Globus pallidus (tissue), 1 donor: Measurements from ENCODE around the gene GPI.
"Not testable (repeated sequence)": the region's sequence is repeated elsewhere in the genome, so short reads cannot be mapped to it uniquely, and the experiment has no call there.

Source experiments
- DNase-seq: peaks from one replicate; pipeline ENCODE4 v3.0.0-alpha.2; 2015; ENCODE audit warnings: low spot score

The GPI gene

GRCh38 chr19:34364830-34365462 lies at the start of gene GPI:
Gene GPI (plus strand): TSS chr19:34365196. CDS start chr19:34365267, 71 bp downstream.
- peak; percentile 55 for DNase-seq

- DNase-seq: no peak
Measured at GRCh38 chr19:34316247-34316646, 48.7 kb upstream of the GPI start.

- no peak for DNase-seq
Measured at GRCh38 chr19:34316741-34317301, 48.2 kb upstream of the GPI start.

GRCh38 chr19:34317311-34317927 lies 47.6 kb upstream of the GPI start:
- no peak for DNase-seq

GRCh38 chr19:34319230-34319585 lies 45.8 kb upstream of the GPI start:
- DNase-seq: no peak

- DNase-seq: no peak
Measured at GRCh38 chr19:34319785-34320184, 45.2 kb upstream of the GPI start.

- peak; percentile 33 for DNase-seq
Measured at GRCh38 chr19:34320277-34320676, 44.7 kb upstream of the GPI start.

- DNase-seq: no peak
Measured at GRCh38 chr19:34321735-34322134, 43.3 kb upstream of the GPI start.

GRCh38 chr19:34323433-34324204 lies 41.4 kb upstream of the GPI start:
- DNase-seq: no peak

- no peak for DNase-seq
Measured at GRCh38 chr19:34324320-34324719, 40.7 kb upstream of the GPI start.

GRCh38 chr19:34325181-34325580 lies 39.8 kb upstream of the GPI start:
- no peak for DNase-seq

- DNase-seq: no peak
Measured at GRCh38 chr19:34325981-34326787, 38.8 kb upstream of the GPI start.

- no peak for DNase-seq
Measured at GRCh38 chr19:34327851-34328250, 37.1 kb upstream of the GPI start.

GRCh38 chr19:34328982-34329381 lies 36.0 kb upstream of the GPI start:
- no peak for DNase-seq

GRCh38 chr19:34330116-34330515 lies 34.9 kb upstream of the GPI start:
- no peak for DNase-seq

GRCh38 chr19:34330596-34330995 lies 34.4 kb upstream of the GPI start:
- DNase-seq: not testable (repeated sequence)

- not testable (repeated sequence) for DNase-seq
Measured at GRCh38 chr19:34331596-34331995, 33.4 kb upstream of the GPI start.

- no peak for DNase-seq
Measured at GRCh38 chr19:34332027-34332760, 32.8 kb upstream of the GPI start.

GRCh38 chr19:34335914-34336313 lies 29.1 kb upstream of the GPI start:
- DNase-seq: no peak

GRCh38 chr19:34336781-34337271 lies 28.2 kb upstream of the GPI start:
- no peak for DNase-seq

GRCh38 chr19:34337739-34338138 lies 27.3 kb upstream of the GPI start:
- DNase-seq: no peak
